DND-41 (cell line): ENCODE results near the gene ZDHHC7.

Experiments
- ATAC-seq: fragments of 200-7000 bp; cut with Tn5 transposase; 3 replicates; pipeline ENCODE4 v1.9.1; 2021; ENCODE audit warnings: low read depth; ENCODE audit not compliant: insufficient read depth
- DNase-seq: peaks from one replicate; pipeline ENCODE4 v3.0.0-alpha.2; 2020
- H2AFZ ChIP-seq: 2 replicates; pipeline ENCODE4 v1.6.0; 2012; ENCODE audit warnings: low read depth, low read length
- H3K27ac ChIP-seq: 2 replicates; pipeline ENCODE4 v1.5.1; 2012; ENCODE audit warnings: low read length, inconsistent platforms
- H3K27me3 ChIP-seq: fragments of 200-600 bp; sonication (generic); 2 replicates; pipeline ENCODE4 v1.6.0; 2012; ENCODE audit warnings: low read length, mild to moderate bottlenecking, inconsistent platforms; ENCODE audit not compliant: insufficient read depth, poor library complexity
- H3K36me3 ChIP-seq: 2 replicates; pipeline ENCODE4 v1.5.1; 2012; ENCODE audit warnings: low read length, inconsistent platforms; ENCODE audit not compliant: insufficient read depth
- H3K4me1 ChIP-seq: 2 replicates; pipeline ENCODE4 v1.5.1; 2012; ENCODE audit warnings: mild to moderate bottlenecking, low read length; ENCODE audit not compliant: insufficient read depth
- H3K4me2 ChIP-seq: 2 replicates; pipeline ENCODE4 v1.6.0; 2012; ENCODE audit warnings: mild to moderate bottlenecking, moderate library complexity, low read length, inconsistent platforms; ENCODE audit not compliant: insufficient read depth
- H3K4me3 ChIP-seq, 2 experiments: fragments of 200-600 bp in 1 of 2; shearing (Covaris generic) in 1 of 2; 2 replicates each; pipeline ENCODE4 v1.5.1; 2012 to 2016; ENCODE audit warnings: inconsistent platforms in 2 of 2, low read length in 2 of 2, mild to moderate bottlenecking in 2 of 2, low read depth in 1 of 2, moderate library complexity in 1 of 2
- H3K79me2 ChIP-seq: 2 replicates; pipeline ENCODE4 v1.6.0; 2012; ENCODE audit warnings: low read length, inconsistent platforms; ENCODE audit not compliant: insufficient read depth
- H3K9ac ChIP-seq: 2 replicates; pipeline ENCODE4 v1.6.0; 2012; ENCODE audit warnings: low read depth, mild to moderate bottlenecking, inconsistent platforms, low read length, moderate library complexity
- H3K9me3 ChIP-seq: 2 replicates; pipeline ENCODE4 v1.5.1; 2012; ENCODE audit warnings: low read length, moderate library complexity, mild to moderate bottlenecking, inconsistent platforms; ENCODE audit not compliant: insufficient read depth, severe bottlenecking
- H4K20me1 ChIP-seq: 2 replicates; pipeline ENCODE4 v1.6.0; 2012; ENCODE audit warnings: low read length; ENCODE audit not compliant: insufficient read depth
- CTCF ChIP-seq: IDR thresholded peaks from 2 replicates; pipeline ENCODE4 v1.5.1; 2012; ENCODE audit warnings: borderline replicate concordance, low read length, moderate library complexity, mild to moderate bottlenecking; ENCODE audit not compliant: poor library complexity, severe bottlenecking; ENCODE audit errors: extremely low read depth
- EZH2 ChIP-seq: IDR thresholded peaks from 3 replicates; pipeline ENCODE4 v1.6.1; 2012; ENCODE audit warnings: borderline replicate concordance, low read depth, mild to moderate bottlenecking, moderate library complexity, low read length, inconsistent platforms; ENCODE audit not compliant: severe bottlenecking

Gene ZDHHC7

GRCh38 chr16:85057212-85057889 lies 46.0 kb upstream of the ZDHHC7 start:
- H3K27ac ChIP-seq, result no peak overlapping the region
- H3K4me2 ChIP-seq, result no peak overlapping the region
- H3K4me1 ChIP-seq, result peaks cover 26% of the 10 kb centered on the region
- ATAC-seq (no peak), DNase-seq (no peak)
- H3K79me2 ChIP-seq, result no peaks in the 10 kb centered on the region
- H3K9ac ChIP-seq, result no peak overlapping the region
- H3K27me3 ChIP-seq, result no peaks in the 10 kb centered on the region
- TF ChIP-seq EZH2 (no peak), CTCF (no peak)
- no peaks in the 10 kb centered on the region for H3K36me3 ChIP-seq
- H3K4me3 ChIP-seq, result no peak overlapping the region
- no peaks in the 10 kb centered on the region for H4K20me1 ChIP-seq
- H3K9me3 ChIP-seq, result no peaks in the 10 kb centered on the region
- no peak overlapping the region for H2AFZ ChIP-seq

GRCh38 chr16:85056211-85056748 lies 44.9 kb upstream of the ZDHHC7 start:
- Histone ChIP-seq H4K20me1 (no peaks in the 10 kb centered on the region), H3K9me3 (no peaks in the 10 kb centered on the region), H3K4me3 (peak overlapping the region in 1 of 2 experiments; percentile 40; a peak in 2 of 4 replicates), H3K27ac (peak overlapping the region; percentile 73), H2AFZ (peak overlapping the region; percentile 64), H3K79me2 (no peaks in the 10 kb centered on the region), H3K9ac (peak overlapping the region; percentile 41), H3K36me3 (no peaks in the 10 kb centered on the region), H3K27me3 (no peaks in the 10 kb centered on the region), H3K4me2 (peak overlapping the region; percentile 59), H3K4me1 (peaks cover 26% of the 10 kb centered on the region)
- peak; percentile 18 for DNase-seq
- no peak for ATAC-seq
- TF ChIP-seq CTCF, result peak; percentile 62
- no peak for TF ChIP-seq EZH2

GRCh38 chr16:85055493-85056210 lies 44.3 kb upstream of the ZDHHC7 start:
- H3K36me3 ChIP-seq, result no peaks in the 10 kb centered on the region
- no peaks in the 10 kb centered on the region for H4K20me1 ChIP-seq
- H3K79me2 ChIP-seq, result no peaks in the 10 kb centered on the region
- peak overlapping the region; percentile 41 for H3K9ac ChIP-seq
- H3K4me1 ChIP-seq, result peaks cover 26% of the 10 kb centered on the region
- H3K27ac ChIP-seq, result peak overlapping the region; percentile 73
- no peaks in the 10 kb centered on the region for H3K27me3 ChIP-seq
- H2AFZ ChIP-seq, result peak overlapping the region; percentile 64
- peak overlapping the region in 1 of 2 experiments; percentile 40; a peak in 2 of 4 replicates for H3K4me3 ChIP-seq
- ATAC-seq (peak; percentile 96), DNase-seq (peak; percentile 77)
- peak overlapping the region; percentile 59 for H3K4me2 ChIP-seq
- TF ChIP-seq EZH2, result no peak
- no peak for TF ChIP-seq CTCF
- no peaks in the 10 kb centered on the region for H3K9me3 ChIP-seq
